Muscle of back (tissue), 13 donors: ENCODE results near the gene ERAP2. TPM values are rescaled to one million over a fixed set of nuclear protein-coding genes. Genes with fewer than 3 reads are reported as not detected.
"Not testable (repeated sequence)": the region's sequence is repeated elsewhere in the genome, so short reads cannot be mapped to it uniquely, and the experiment has no call there.

Source experiments
- DNase-seq, 3 donors: peaks; one replicate each; pipeline versions ENCODE4 v3.0.0 to v3.0.0-alpha.2; 2013
- long read RNA-seq, 9 donors: transcript quantifications; one replicate each; lab custom pipeline, GENCODE V29; 2026
- polyA plus RNA-seq, 10 donors: library from polyadenylated mRNA; unstranded; fragments of 120-200 nt; gene quantifications; one replicate each; pipeline ENCODE4 v1.2.1, GENCODE V29; 2013; ENCODE audit not compliant: insufficient read length in 10 of 10

The ERAP2 gene
- 10 to 100 TPM in 5 of 10 donors, 1 to 10 TPM in 5; 5.9 to 17.6 (median 9.1) TPM for polyA plus RNA-seq
- long read RNA-seq, donor 1, full-length matches to known transcripts, result 5 of 5 reads
- long read RNA-seq, donor 1, partial matches to known transcripts, result 0 of 5 reads
- long read RNA-seq, donor 1, other reads (novel, unspliced or antisense), result 0 of 5 reads
- long read RNA-seq, donor 2, result 0 reads
- long read RNA-seq, donor 3, result 0 reads
- long read RNA-seq, donor 4, result 0 reads
- long read RNA-seq, donor 5, full-length matches to known transcripts, result 1 of 1 reads
- long read RNA-seq, donor 5, partial matches to known transcripts, result 0 of 1 reads
- long read RNA-seq, donor 5, other reads (novel, unspliced or antisense), result 0 of 1 reads
- long read RNA-seq, donor 6, result 0 reads
- long read RNA-seq, donor 7, full-length matches to known transcripts, result 1 of 1 reads
- long read RNA-seq, donor 7, partial matches to known transcripts, result 0 of 1 reads
- long read RNA-seq, donor 7, other reads (novel, unspliced or antisense), result 0 of 1 reads
- long read RNA-seq, donor 8, result 0 reads
- long read RNA-seq, donor 9, result 0 reads

- peak; percentile 46 to 84 (median 51) for DNase-seq
Measured at GRCh38 chr5:96876292-96876850, at the start of gene ERAP2. TSS of gene ERAP2 (plus strand) at chr5:96876500. CDS start at chr5:96879686, 3,186 bp downstream.

- no peak for DNase-seq
Measured at GRCh38 chr5:96829297-96829696, 47.0 kb upstream of the ERAP2 start.

- DNase-seq, result no peak
Measured at GRCh38 chr5:96834016-96834415, 42.3 kb upstream of the ERAP2 start.

- no peak for DNase-seq
Measured at GRCh38 chr5:96835791-96836191, 40.5 kb upstream of the ERAP2 start.

- no peak for DNase-seq
Measured at GRCh38 chr5:96836817-96837216, 39.5 kb upstream of the ERAP2 start.

- DNase-seq, result no peak
Measured at GRCh38 chr5:96837303-96837702, 39.0 kb upstream of the ERAP2 start.

- no peak for DNase-seq
Measured at GRCh38 chr5:96838201-96839070, 37.9 kb upstream of the ERAP2 start.

GRCh38 chr5:96839071-96839592 lies 37.2 kb upstream of the ERAP2 start:
- DNase-seq, result no peak

- DNase-seq, result not testable (repeated sequence)
Measured at GRCh38 chr5:96841931-96842330, 34.4 kb upstream of the ERAP2 start.

GRCh38 chr5:96843140-96843539 lies 33.2 kb upstream of the ERAP2 start:
- no peak for DNase-seq

GRCh38 chr5:96844481-96844990 lies 31.8 kb upstream of the ERAP2 start:
- DNase-seq, result no peak

- peak in 1 of 3 donors; percentile 19 for DNase-seq
Measured at GRCh38 chr5:96851312-96852062, 24.8 kb upstream of the ERAP2 start.

GRCh38 chr5:96852759-96853158 lies 23.5 kb upstream of the ERAP2 start:
- DNase-seq, result no peak

GRCh38 chr5:96854067-96854466 lies 22.2 kb upstream of the ERAP2 start:
- DNase-seq, result no peak

GRCh38 chr5:96855031-96855872 lies 21.0 kb upstream of the ERAP2 start:
- DNase-seq, result peak in 1 of 3 donors; percentile 43

- peak in 2 of 3 donors; percentile 62 to 79 for DNase-seq
Measured at GRCh38 chr5:96856371-96856770, 19.9 kb upstream of the ERAP2 start.

GRCh38 chr5:96857454-96857853 lies 18.8 kb upstream of the ERAP2 start:
- DNase-seq, result no peak

- DNase-seq, result no peak
Measured at GRCh38 chr5:96857924-96858323, 18.4 kb upstream of the ERAP2 start.

GRCh38 chr5:96859375-96859774 lies 16.9 kb upstream of the ERAP2 start:
- DNase-seq, result no peak

GRCh38 chr5:96861076-96861475 lies 15.2 kb upstream of the ERAP2 start:
- DNase-seq, result no peak
